Hematopoietic multipotent progenitor cell treated with erythropoietin and hydrocortisone succinate and interleukin-3 and kit ligand, for 6 days (in vitro differentiated cells): ENCODE results near the gene FNDC11.
"Not testable (repeated sequence)": the region's sequence is repeated elsewhere in the genome, so short reads cannot be mapped to it uniquely, and the experiment has no call there.

Experiments
- DNase-seq: peaks from one replicate; pipeline ENCODE4 v3.0.0-alpha.2; 2015

The FNDC11 gene

GRCh38 chr20:63554361-63555278 lies 661 bp downstream of the FNDC11 start:
- no peak for DNase-seq

GRCh38 chr20:63555661-63556381 lies 1.9 kb downstream of the FNDC11 start:
- DNase-seq, result no peak

GRCh38 chr20:63556873-63557478 lies 3.0 kb downstream of the FNDC11 start:
- no peak for DNase-seq

GRCh38 chr20:63557481-63557891 lies 3.5 kb downstream of the FNDC11 start:
- DNase-seq, result no peak

- DNase-seq, result no peak
These were observed 5.0 kb downstream of the FNDC11 start for GRCh38 chr20:63558804-63559484.

GRCh38 chr20:63559485-63560332 lies 5.8 kb downstream of the FNDC11 start:
- not testable (repeated sequence) for DNase-seq

GRCh38 chr20:63560333-63560805 lies 6.4 kb downstream of the FNDC11 start:
- no peak for DNase-seq

- DNase-seq, result no peak
These were observed 7.1 kb downstream of the FNDC11 start for GRCh38 chr20:63560856-63561609.

GRCh38 chr20:63561624-63562396 lies 7.9 kb downstream of the FNDC11 start:
- no peak for DNase-seq

- no peak for DNase-seq
These were observed 8.7 kb downstream of the FNDC11 start for GRCh38 chr20:63562461-63563224.

- DNase-seq, result no peak
These were observed 9.4 kb downstream of the FNDC11 start for GRCh38 chr20:63563225-63563935.

- no peak for DNase-seq
These were observed 10.3 kb downstream of the FNDC11 start for GRCh38 chr20:63564036-63564810.

GRCh38 chr20:63565021-63565698 lies 11.2 kb downstream of the FNDC11 start:
- no peak for DNase-seq

- DNase-seq, result no peak
These were observed 11.9 kb downstream of the FNDC11 start for GRCh38 chr20:63565699-63566335.

GRCh38 chr20:63566395-63567135 lies 12.6 kb downstream of the FNDC11 start:
- no peak for DNase-seq

GRCh38 chr20:63567136-63567385 lies 13.1 kb downstream of the FNDC11 start:
- peak; percentile 38 for DNase-seq
